ENCODE data around the gene NPIPA1.
"Not testable (repeated sequence)": the region's sequence is repeated elsewhere in the genome, so short reads cannot be mapped to it uniquely, and the experiment has no call there.

Gene NPIPA1

GRCh38 chr16:14978281-14978680 lies 41.0 kb downstream of the NPIPA1 start:
- not testable (repeated sequence) for DNase-seq (ENCODE audit: low read depth)

GRCh38 chr16:14978908-14979307 lies 41.7 kb downstream of the NPIPA1 start:
- DNase-seq (ENCODE audit: low read depth): not testable (repeated sequence)

DNA sequence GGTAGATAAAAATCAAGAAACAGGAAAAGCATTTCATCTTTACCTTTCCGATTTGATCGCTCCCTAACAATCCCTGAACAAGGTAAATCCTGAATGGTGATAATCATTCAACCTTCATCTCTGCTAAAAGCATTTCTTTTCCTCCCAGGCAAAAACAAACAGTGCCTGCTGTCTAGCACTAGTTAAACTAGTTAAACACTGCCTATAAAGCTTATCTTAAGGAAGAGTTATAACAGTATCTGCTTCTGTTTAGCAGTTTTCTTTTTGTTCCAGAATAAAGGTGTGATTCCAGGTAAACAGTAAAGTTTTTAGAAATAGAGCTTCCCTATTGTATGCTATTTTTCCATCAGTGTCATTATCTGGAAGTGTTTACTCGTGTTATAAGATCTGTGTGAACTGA lies 44.0 kb downstream of the NPIPA1 start:
- not testable (repeated sequence) for DNase-seq (ENCODE audit: low read depth)

- DNase-seq (ENCODE audit: low read depth): not testable (repeated sequence)
Observed at GRCh38 chr16:14982521-14982920, 45.3 kb downstream of the NPIPA1 start.

GRCh38 chr16:14988092-14988491 lies 50.8 kb downstream of the NPIPA1 start:
- not testable (repeated sequence) for DNase-seq (ENCODE audit: low read depth)

- not testable (repeated sequence) for DNase-seq (ENCODE audit: low read depth)
Observed at GRCh38 chr16:14988661-14989191, 51.5 kb downstream of the NPIPA1 start.

DNA sequence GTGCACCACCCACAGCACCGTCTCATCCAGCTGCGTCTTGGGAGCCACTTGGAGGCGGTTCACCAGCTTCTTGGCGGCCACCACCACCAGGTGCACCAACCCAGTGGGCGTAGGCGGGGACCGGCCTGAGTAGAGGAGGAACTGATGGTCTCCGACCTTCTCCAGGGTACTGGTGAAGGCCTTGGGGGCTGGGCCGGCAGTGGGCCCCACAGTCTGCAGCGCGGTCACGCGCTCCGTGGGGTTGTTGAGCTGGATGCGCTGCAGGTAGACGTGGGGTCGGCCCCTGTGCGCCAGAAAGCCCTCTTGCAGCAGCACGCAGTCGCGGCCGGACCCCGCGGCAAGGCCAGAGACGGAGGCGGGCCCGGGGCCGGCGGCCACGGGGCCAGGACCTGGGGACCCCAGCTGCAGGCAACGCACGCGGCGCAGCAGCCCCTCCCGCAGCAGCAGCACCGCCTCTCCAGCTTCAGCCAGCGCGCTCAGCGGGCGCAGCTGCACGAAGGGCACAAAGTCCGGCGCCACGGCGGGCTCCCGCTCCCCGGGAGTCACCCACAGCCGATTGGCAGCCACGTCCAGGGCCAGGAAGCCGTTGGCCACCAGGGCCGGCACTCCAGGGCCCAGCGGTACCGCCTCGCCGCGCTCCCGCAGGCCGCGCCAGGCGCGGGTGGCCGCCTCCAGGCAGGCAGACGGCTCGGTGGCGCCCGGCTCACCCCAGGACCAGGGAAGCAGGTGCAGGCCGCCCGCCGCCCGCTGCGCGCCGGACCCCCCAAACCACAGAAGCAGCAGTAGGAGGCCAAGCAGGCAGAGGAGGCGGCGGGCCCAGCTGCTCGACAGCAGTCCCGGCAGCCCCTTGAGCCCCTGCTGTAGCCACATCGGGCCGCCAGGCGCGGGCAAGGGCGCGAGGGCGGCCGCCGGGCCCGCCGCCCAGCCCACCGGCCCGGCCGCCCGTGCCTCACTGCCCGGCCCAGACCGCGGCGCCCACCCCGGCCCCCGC lies 52.3 kb downstream of the NPIPA1 start:
- DNase-seq (ENCODE audit: low read depth): not testable (repeated sequence)

DNA sequence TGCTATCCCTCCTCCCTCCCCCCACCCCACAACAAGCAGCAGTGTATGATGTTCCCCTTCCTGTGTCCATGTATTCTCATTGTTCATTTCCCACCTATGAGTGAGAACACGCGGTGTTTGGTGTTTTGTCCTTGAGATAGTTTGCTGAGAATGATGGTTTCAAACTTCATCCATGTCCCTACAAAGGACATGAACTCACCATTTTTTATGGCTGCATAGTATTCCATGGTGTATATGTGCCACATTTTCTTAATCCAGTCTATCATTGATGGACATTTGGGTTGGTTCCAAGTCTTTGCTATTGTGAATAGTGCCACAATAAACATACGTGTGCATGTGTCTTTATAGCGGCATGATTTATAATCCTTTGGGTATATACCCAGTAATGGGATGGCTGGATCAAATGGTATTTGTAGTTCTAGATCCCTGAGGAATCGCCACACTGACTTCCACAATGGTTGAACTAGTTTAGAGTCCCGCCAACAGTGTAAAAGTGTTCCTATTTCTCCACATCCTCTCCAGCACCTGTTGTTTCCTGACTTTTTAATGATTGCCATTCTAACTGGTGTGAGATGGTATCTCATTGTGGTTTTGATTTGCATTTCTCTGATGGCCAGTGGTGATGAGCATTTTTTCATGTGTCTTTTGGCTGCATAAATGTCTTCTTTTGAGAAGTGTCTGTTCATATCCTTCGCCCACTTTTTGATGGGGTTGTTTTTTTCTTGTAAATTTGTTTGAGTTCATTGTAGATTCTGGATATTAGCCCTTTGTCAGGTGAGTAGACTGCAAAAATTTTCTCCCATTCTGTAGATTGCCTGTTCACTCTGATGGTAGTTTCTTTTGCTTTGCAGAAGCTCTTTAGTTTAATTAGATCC lies 56.3 kb downstream of the NPIPA1 start:
- DNase-seq (ENCODE audit: low read depth): not testable (repeated sequence)

DNA sequence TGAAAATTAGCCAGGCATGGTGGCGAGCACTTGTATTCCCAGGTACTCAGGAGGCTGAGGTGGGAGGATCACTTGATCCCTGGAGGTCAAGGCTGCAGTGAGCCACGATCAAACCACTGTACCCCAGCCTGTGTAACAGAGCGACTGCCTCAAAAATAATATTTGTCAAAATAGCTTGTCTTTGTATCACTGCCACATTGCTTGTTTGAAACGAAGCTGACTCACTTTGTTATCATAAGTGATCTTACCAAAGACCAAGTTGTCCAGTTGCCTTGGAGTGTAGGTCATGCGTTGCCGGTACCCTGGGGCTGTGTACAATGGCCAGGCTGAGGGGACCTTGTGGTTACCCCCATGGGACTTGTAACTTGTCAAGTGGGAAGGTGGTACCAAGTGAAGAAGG lies 59.5 kb downstream of the NPIPA1 start:
- not testable (repeated sequence) for DNase-seq (ENCODE audit: low read depth)

DNA sequence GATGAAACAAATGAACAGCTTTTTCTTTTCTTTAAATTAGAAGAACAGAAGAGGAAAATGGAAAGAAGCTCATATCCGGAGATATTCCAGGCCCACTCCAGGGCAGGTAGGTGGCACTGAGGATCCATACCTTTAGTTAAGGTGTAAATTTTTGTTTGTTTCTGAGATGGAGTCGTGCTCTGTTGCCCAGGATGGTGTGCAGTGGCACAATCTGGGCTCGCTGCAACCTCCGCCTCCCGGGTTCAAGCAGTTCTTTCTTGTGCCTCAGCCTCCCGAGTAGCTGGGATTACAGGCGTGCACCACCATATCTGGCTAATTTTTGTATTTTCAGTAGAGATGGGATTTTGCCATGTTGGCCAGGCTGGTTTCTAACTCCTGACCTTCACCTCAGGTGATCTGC lies 61.1 kb downstream of the NPIPA1 start:
- not testable (repeated sequence) for DNase-seq (ENCODE audit: low read depth)

- DNase-seq (ENCODE audit: low read depth): not testable (repeated sequence)
Observed at GRCh38 chr16:14999845-15000244, 62.6 kb downstream of the NPIPA1 start.

All from GM04503 (cell line).